NCI-H146 treated with DMSO at 0.1 percent for 48 hours (cell line): ENCODE data around the gene SMIM9.
"Not testable (repeated sequence)": the region's sequence is repeated elsewhere in the genome, so short reads cannot be mapped to it uniquely, and the experiment has no call there.

Experiments
- DNase-seq: peaks from one replicate; lab custom pipeline; 2025; ENCODE audit not compliant: unreplicated experiment; lab: John Stamatoyannopoulos, UW

The SMIM9 gene

DNA sequence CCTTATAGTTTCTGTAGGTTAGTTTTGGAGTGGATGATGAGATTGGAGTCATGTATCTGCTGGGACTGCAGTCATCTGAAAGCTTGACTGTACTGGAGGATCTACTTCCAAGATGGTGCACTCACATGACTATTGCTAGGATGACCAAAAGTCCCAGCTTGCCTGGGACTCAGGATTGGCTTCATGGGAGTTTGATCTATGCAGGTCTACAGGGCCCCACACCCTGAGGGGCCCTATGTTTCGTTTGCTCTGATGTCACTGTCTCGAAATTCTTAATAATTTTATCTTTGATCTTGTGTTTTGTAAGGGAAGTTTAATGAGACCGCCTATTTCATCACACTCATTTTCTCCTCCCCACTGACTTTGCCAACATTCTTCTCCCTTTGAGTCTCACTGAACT lies at the start of gene SMIM9:
Gene SMIM9 (minus strand): TSS at position 101 of the 400 bp plus-strand sequence. CDS start 3,806 bp downstream, outside the sequence.
- no peak for DNase-seq

DNA sequence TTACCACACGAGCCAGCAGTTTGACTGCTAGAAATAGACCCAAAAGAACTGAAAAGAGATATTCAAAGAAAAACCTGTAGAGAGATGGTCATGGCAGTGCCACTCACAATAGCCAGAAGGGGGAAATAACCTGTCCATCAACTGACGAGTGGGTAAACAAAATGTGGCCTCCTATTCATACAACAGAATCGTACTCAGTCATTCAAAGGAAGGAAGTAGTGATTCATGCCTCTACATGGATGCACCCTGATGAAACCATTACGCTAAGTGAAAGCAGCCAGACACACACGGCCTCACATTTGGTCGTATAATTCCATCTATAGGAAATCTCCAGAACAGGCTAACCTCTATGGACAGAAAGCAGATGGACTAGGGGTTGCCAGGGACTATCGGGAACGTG lies 49.6 kb upstream of the SMIM9 start:
- not testable (repeated sequence) for DNase-seq

DNA sequence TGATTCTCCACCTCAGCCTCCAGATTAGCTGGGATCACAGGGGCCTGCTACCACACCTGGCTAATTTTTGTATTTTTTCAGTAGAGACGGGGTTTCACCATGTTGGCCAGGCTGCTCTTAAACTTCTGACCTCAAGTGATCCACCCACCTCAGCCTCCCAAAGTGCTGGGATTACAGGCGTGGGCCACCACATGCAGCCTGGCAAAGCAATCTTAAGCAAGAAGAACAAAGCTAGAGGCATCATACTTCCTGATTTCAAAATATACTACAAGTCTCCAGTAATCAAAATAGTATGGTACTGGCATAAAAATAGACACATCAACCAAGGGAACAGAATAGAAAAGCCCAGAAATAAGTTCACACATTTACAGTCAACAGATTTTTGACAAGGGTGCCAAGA lies 38.9 kb upstream of the SMIM9 start:
- no peak for DNase-seq

DNA sequence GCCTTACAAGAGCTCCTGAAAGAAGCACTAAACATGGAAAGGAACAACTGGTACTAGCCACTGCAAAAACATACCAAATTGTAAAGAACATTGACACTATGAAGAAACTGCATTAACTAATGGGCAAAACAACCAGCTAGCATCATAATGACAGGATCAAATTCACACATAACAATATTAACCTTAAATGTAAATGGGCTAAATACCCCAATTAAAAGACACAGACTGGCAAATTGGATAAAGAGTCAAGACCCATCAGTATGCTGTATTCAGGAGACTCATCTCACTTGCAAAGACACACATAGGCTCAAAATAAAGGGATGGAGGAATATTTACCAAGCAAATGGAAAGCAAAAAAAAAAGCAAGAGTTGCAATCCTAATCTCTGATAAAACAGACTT lies 34.1 kb upstream of the SMIM9 start:
- DNase-seq = not testable (repeated sequence)

DNA sequence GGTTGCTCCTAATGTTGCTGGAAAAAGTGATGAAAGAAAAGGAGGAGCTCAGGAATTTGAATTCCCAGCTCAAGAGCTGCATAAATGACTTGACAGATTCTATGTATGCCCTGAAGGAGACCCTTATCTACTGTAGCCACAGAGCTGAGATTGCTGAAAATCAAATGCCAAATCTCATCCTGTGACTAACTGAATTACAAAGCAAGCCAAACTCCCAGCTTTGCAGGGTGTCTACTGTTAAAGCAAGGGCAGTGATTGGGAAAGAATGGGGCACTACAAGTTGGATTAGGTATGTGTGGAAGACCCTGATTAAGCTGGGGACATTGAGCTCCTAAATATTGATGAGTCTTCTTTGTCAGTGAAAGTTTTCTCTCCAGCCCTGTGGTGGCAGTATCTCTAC lies 20.8 kb upstream of the SMIM9 start:
- DNase-seq = no peak

DNA sequence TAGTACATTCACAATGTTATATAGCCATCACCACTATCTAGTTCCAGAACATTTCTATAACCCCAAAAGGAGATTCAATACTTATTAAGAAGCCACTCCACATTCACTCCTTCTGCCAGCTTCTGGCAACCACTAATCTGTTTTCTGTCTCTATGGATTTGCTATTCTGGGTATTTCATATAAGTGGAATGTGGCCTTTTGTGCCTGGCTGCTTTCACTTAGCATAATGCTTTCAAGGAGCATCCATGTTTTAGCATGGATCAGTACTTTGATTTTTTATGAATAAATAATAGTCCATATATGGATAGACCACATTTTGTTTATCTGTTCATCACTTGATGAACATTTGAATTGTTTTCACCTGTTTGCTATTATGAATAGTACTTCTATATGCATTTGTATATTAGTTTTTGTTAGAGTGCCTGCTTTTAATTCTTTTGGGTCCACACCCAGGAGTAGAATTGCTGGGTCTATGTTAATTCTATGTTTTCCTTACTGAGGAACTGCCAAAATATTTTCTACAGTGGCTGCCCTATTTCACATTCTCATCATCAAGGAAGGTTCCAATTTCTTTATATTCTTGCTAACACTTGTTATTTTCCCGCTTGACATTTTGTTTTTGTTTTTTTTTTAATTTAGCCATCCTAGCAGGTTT lies 16.6 kb upstream of the SMIM9 start:
- no peak for DNase-seq

DNA sequence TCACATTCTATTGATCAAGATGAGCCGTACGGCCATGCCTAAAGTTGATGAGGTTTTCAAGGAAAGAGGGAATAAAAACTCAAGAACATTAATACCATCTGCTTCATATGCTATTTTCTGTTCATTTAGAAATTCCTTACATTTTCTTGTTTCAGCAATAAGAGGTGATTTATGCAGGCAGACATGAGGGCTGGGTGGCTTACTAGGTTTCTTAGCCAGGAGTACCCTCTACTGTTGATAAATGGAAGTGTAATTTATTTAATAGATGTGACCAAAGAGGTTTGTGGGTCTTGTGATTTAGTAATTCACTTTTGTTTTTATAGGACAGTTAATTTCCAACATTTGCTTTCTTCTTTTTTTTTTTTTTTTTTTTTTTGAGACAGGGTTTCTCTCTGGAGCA lies 6.4 kb upstream of the SMIM9 start:
- DNase-seq = peak; percentile 54

DNA sequence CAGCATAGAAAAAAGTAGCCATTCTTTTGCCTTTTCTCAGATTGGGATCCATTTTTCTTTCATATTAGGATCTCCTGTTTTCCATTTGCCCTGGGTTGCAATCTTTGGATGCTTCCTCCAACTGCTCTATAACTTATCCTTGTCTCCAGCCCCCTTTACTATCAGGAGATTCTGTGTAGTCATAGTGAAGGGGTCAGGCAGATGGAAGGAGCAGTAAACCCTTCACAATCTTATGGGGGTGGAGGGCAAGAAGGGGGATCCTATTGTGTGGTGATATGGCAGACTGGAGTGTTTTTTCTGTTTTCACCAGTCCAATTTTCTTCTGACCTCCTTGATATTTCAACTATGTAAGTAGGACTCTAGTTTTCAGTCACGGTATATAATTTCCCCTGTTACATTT lies 1.7 kb upstream of the SMIM9 start:
- DNase-seq = no peak

DNA sequence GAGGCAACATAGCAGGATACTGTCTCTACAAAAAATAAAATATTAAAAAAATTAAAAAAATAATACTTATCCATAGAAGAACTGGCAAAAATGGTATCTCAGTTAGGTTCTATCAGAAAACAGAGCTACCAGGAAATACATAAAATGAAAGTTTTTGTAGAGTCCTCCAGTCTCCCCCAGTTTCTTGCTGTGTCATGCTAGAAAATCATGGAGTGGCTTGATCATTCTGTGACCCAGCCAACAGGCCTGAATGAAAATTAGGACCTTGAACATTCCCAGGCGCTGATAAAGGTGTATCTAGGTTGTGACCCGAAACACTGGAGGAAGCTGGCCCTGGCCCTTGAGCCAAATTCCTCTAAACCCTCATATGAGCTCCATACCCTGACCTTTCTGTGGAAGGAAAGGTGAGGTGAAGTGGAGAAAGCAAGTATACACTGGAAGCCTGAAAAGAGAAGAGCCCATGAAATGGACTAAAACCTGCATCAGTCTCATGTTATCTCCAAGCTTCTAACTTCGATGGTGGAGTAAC lies 652 bp downstream of the SMIM9 start:
- no peak for DNase-seq

DNA sequence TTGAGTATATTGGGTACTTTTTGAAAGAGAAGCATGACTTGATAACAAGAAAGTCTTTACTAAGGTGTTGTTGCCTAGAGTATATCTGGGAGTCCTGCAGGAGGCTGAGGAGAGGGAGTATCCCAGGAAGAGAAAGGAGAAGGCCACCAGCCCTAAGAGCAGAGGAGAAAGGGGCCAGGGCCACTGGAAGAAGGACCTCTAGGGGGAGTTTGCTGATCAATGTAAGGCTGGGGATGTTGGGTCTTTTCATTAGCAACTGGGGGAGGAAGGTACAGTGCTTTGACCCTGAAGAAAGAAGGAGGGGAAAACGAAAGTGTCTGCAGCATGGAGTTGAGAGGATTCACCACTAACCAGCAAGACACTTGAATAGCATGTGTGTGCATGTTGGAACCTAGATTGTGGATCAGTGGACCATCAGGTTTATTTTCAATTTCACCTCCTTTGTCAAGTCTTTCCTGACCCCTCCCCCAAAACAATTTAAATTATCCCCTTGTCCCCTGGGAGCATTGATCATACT lies 4.5 kb downstream of the SMIM9 start:
- DNase-seq = no peak

DNA sequence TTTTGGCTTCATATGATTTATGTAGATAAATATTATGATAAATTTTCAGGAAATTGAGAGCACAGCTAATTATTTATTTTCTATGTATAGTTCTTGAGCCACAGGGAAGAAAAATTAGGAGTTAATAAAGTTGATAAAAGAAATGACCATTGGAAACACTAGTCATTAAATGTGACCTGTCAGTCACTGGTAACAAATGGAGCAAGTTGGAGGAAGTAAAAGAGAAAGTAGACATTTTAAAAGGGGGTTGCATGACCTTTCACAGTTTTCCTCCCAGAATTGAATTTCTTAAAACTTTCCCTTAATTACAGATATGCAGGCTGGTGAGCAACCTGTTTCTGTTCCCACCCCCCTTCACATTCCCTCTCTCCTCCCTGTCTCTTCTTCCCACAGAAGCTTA lies 5.3 kb downstream of the SMIM9 start:
- DNase-seq = no peak

DNA sequence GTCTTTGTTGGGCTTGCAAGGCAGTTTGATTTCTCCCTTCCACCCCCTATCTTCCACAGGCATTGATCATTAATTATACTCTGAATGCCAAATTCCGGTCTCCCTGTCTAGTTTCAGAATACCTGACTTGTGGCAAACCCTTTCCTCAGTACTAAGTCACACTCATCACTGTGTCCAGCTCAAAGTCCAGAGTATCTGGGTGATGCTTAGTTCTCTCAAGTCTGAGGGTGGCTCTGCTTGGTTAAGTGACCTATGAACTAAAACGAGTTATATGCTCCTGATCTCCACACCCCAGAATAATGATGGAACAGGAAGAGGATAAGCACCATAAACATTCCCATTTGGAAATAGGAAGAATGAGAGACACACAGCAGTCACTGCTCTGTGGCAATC lies 6.5 kb downstream of the SMIM9 start:
- no peak for DNase-seq

DNA sequence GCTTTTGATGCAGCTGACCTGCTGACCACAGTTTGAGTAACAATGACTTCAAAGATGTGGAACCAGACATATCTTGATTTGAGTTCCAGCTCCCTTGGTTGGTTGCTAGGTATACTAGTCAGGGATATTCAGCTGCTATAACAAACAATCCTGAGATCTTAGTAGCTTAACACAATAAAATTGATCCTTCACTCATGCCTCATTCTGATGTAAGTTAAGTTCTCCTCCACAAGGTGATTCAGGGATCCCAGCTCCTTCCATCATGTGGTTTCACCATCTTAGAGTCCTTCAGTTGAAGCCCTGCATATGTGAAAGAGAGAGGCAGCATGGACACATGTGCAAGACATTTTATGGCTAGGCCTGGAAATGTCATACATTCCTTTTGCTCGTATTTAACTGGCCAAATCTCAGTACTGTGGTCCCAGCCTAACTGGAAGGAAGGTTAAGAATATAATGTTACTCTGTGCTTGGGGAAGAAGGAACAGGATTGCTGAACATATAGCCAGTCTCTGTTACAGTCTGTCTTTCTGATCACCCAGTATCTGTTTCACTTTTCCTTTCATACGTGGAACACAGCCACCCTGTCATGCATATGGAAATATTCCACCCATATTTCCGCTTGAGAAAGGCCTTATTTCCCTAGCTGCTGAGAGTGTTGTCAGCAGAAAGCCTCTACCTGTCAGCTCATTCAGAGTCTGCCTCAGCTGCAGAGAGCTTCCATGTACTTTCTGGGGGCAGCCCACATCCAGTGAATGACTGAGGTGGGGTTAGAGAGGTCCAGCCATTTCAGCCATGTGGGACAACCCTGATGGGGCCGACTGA lies 7.1 kb downstream of the SMIM9 start:
- DNase-seq = no peak

DNA sequence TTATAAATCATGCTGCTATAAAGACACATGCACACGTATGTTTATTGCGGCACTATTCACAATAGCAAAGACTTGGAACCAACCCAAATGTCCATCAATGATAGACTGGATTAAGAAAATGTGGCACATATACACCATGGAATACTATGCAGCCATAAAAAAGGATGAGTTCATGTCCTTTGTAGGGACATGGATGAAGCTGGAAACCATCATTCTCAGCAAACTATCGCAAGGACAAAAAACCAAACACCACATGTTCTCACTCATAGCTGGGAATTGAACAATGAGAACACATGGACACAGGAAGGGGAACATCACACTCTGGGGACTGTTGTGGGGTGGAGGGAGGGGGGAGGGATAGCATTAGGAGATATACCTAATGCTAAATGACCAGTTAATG lies 8.9 kb downstream of the SMIM9 start:
- DNase-seq = not testable (repeated sequence)

DNA sequence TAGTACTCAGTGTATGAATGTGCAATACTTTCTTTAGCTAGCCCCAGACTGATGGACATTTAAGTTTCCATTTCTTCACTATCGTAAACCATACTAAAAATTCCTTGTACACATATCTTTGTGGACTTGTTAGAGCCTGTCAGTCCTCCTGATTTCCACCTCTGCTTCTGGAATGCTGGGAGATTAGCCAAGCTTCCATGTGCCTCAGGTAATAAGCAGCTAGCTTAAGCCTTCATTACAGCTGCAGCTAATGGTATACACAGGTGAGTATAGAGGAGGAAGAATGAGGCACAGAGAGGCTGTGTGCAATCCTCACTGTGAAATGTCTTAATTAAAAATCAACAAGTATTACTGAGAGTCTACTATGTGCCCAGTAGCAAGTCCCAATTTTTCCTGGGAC lies 9.8 kb downstream of the SMIM9 start:
- no peak for DNase-seq

DNA sequence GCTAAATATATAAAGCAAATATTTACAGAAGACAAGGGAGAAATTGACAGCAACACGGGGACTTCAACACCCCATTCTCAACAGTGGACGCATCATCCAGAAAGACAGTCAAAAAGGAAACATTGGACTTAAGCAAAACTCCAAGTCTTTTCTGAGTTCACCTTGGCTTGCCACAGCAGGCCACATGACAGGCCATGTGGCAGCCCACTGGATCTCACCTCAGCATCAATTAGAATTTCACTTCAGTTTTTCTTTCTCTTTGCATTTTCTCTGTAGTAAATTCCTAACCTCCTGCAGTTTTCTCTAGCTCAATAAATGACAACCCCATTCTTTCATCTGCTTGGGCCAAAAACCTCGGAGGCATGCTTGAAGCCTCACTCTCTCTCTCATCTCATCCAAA lies 12.4 kb downstream of the SMIM9 start:
- no peak for DNase-seq

DNA sequence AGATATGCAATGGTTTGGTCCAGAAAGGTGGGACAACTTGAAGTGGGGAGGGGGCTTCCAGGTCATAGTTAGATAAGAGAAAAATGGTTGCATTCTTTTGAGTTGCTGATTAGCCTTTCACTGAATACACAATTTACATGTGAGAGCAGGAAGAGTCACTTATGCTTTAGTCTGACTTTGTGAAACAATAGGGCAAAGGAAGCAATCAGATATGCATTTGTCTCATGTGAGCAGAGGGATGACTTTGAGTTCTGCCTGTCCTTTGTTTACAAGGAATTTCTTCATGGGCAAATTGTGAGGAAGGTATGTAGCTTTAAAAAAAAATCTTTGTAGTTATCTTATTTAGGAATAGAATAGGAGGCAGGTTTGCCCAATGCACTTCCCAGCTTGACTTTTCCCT lies 12.9 kb downstream of the SMIM9 start:
- DNase-seq = no peak

DNA sequence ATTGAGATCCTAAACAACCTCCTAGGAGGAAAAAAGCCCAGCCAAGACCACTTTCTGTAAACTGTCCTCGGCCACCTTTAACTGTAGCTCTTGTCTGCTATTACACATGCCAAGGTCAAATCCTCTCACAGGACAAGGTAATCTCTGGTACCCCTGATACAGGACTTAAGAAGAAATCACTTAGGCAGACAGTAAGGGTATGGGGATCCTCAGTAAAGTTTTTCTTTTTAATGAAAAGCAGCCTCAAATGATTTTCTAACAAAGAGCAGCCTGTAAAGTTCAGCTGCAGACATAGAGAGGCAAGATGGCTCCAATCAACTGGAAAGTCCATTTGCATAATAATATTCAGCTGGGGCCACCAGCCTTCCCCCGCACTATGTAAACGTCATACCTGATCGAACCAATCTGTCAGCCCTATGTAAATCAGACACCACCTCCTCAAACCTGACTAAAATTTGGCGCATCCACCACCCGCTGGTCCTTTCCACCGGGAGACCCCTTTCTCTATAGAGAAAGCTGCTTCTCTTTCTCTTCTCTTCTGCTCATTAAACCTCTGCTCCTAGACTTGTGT lies 14.6 kb downstream of the SMIM9 start:
- peak; percentile 74 for DNase-seq

DNA sequence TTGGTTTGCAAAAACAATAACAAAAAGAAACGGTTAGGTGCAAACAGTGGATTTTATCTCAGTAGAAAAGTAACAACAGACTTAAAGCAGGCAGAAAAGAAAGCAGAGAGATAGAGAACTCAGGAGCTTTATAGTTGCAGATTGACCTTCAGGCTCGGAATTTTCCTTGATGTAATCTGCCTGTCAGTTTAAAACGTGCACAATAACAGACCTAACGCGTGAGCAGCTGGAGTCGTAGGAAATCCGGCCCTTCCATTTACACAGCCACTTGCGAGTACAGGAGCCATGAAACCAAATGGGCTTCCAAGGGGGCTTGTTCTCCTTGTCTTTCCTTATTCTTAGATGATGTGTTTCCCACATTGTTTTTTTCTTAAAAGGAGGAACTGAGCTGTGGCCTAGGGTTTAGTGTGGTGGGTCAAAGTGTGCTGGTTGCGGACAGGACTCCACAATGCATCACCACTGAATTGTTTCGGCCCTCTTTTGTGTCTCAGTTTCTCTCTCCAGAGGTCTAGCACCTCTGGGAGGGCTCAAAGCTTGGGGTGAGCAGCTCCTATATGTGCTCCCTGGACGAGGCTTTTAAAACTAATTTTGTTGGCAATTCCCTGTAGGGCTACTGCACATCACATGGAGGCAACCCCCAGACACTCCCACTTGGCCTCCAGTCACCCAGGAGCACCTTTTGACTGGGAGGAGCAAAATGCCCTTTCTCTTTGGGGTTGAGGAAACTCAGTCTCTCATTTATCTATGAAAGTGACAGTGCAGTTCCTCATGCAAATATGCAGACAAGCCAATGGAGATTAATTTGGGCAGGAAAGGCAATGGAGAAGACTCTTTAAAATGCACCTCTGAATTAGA lies 15.3 kb downstream of the SMIM9 start:
- no peak for DNase-seq

DNA sequence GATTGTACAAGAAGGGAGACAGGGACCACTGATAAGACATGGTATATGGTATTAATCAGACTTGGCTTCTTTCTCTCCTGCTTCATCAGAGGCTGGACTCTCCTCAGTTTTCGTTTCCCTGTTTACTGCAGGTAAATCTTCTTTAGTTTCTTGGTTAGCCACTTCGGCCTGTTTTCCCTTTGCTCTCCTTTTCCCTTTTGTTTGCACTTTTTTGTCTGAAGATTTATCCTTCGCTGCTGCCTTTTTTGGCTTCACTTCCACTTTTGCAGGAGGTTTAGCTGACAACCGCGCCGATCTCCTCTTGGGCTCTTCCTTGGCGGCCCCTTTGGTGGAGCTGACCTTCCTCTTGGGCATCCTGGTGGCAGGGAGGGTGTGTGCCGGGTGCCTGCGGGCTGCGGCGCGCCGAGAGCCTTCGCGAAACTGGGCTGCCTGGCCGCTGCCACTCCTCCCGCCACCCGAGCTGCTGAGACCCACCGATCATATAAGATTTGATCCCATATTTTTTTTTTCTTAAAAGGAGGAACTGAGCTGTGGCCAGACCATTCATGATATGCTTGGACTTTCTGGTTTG lies 17.3 kb downstream of the SMIM9 start:
- not testable (repeated sequence) for DNase-seq
